HPDE6-E6E7 (cell line): ENCODE data around the gene PITPNB.

Source experiments
- DNase-seq: peaks from one replicate; pipeline ENCODE4 v3.0.0; 2011; ENCODE audit warnings: missing footprints; ENCODE audit errors: extremely low spot score

PITPNB gene

DNA sequence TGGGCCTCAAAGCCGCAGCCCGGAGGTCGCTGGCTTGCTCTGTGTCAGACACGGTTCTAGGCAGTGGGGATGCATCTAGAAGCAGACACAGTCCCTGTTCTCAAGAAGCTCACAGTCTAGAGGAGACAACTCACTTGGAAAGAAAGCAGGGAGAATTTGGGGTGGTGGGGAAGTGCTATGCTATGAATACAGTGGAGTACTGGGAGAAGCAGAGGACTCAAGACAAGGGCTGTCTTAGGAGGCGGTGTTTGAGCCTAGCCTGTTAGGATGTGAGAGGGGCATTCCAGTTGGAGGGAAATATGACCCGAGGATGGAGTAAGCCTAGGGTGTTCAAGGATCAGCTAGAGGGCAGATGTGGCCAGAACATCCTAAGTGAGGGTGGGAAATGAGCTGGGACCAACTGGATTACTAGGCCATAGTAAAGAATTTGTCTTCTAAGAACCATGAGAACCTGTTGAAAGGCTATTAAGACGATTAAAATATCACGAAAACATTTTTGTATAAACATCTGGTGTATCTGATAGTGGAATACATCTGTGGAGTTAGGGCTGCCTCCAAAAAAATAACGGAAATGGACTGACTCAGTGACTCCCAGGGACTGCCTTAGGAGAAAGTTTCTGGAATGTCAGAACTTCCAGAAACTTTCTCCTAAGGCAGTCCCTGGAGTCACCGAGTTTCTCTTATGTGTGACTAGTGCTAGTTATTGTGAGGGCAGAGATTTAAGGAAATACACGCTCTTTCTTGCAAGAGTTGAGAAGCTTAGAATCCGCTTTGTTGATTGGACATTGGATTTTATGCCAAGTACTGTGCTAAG lies 1.1 kb upstream of the PITPNB start:
- DNase-seq: peak; percentile 21

DNA sequence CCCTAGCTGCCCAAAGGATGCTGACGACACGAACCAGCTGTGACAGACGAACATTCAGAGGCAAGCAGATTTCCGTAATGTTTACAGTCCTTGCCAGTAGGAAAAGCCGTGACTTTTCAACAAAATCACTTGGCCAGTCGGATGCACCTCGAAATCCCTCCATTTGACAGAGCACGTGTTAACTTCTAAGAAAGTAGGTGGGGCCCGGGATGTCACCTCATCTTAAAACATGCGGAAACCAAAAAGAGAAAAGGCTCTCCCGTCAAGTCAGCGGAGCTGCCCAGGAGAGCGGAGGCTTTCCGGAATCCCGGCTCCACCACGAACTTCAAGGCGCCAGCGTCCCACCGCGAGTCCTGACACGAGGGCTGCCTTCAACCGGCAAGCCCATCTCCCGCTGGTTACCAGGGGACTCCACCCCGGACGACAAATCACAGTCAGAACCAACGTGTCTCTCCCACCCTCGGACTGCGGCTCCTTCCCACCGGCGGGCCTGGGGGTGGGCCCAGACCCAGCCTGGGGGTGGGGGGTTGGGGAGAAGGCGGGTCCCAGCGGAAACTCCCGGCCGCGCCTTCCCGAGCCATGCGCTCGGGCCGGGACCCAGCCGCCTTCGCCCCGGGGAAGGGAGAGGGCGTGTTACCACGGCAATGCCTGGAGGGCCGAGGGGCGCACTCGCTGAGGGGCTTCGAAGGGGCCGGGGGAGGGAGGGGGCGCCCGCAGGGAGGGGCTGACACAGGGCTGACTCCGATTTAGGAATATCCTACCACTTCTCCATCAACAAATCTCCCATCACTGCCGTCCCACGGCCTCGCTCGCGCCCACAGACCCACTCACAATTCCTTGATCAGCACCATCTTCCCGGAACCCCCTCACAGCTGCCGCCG lies 475 bp downstream of the PITPNB start:
- DNase-seq: peak; percentile 17

DNA sequence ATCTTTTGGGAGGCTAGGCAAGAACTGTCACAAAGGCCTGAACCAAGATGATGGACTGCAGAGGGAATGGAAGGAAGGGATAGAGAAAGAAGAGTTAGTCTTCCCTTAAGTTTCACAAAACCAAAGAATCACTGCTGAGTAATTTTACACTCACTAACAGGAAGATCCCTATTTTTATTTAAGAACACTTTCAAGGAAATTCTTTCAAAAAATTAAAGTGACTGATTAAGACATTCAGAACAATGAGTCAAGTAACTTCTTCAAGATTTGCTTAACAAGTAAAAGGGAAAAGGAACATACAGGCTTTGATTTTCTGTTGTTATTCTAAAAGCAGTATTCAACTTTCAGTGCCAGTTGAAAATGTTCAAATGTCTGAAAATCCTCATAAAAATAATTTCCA lies 3.1 kb downstream of the PITPNB start:
- DNase-seq: no peak

DNA sequence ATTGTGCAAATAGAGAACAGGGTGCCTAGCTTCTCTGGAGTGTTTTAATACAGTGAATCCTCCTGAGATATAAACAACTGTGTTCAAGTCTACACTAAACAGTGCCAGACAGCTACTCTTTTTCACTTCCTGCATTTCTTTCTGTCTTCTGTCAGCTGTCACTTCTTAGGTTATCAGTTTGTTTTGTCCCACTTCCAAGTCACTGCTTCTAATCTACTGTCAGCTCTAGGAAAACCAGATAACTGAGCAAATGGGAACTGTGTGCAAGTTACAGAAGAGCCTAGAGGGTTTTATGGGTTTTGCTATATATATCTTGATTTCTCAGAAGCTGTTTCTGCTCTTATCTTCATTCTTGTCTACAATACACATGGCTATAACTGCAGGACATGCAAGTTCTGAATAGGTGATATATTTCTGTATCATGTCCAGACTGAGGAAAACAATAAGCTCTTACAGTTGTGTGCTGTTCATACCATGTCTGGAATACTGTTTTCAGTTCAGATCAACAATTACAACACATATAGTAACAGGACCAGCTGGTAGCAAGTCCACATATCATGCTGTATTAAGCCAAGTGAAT lies 5.8 kb downstream of the PITPNB start:
- DNase-seq: no peak

DNA sequence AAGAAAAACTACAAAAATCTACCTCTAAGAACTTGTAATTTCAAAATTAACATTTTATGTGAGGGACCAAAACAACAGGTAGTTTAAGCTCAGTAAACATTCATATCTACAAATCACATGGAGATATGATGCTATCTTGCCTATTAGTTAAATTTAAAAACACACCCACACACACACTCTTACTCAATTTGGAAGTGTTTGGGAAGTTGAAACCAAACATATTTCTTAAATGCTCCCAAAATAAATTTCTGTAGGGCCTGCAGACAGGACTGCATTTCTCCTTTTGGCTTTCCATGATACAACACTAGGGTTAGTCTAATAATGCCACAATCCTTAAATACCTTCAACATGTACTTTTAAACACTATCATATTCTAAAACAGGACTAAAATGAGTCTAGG lies 7.0 kb downstream of the PITPNB start:
- DNase-seq: no peak

DNA sequence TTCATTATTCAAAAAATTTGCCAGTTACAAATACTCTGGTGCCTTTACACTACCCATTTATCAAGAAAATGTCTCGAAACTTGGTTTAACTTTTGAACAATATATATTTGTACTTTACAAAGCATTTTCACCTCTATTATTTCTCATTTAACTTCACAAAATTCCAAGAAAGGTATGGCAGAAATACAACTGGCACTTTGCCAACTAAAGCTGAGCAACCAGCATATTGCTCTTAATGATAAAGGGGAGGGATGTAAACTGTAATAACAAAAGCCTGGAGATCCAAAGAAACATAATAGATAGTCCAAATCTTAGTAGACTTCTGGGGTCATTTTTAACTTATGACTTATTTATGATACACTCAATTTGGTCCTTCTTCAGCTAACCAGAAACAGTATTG lies 7.7 kb downstream of the PITPNB start:
- DNase-seq: no peak

DNA sequence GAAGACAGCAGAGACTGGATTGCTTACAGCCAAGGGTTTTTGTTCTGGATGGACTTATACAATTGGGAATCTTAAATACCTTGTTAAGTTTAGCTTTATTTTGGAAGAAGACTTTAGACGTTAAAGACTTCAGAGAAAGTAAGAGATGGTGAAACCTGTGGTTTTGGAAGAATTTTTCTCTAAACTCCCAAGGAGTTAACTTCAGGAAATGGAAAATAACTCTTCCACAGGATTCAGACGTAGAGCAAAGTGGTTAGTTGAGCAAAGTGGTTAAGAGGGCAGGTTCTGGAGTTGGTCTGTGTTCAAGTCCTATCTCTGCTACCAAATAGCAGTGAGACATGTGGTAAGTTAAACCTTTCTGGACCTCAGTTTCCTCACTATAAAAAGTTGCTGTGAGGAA lies 12.8 kb downstream of the PITPNB start:
- no peak for DNase-seq

DNA sequence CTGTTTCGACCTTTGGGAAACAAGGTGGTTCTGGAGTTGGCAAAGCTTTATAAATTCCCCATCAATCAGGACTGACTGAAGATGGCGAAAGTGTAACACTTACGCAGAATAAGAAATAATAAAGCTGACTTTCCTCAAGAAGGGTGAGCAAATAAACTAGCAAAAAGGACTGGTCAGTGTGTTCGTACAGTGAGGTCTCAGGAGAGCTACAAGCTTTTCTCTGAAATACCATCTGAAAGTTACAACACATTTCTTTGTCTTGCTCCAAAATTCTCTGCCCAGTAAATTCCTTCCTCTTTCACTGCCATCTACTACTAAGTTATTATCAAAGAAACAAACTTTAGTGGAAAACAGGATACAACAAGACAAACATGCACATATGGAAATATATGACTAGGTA lies 13.4 kb downstream of the PITPNB start:
- DNase-seq: no peak

DNA sequence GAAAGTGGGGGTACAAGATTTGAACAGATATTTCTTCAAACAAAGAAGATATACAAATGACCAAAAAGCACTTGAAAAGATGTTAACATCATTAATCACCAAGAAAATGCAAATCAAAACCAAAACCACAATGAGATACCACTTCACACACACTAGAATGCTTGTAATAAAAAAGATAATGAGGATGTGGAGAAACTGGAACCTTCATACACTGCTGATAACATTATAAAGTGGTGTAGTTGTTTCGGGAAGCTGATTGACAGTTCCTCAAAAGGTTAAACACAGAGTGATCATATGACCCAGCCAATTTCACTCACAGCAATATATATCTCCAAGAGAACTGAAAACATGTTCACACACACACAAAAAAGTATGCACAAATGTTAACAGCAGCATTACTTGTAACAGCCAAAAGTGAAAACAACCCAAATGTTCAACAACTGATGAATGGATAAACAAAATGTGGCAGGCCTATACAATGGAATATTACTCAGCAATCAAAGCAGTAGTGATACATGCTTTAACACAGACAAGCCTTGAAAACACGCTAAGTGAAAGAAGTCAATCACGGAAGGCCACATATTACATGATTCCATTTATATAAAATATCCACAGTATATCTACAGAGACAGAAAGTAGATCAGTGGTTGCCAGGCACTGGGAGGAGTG lies 15.1 kb downstream of the PITPNB start:
- no peak for DNase-seq

DNA sequence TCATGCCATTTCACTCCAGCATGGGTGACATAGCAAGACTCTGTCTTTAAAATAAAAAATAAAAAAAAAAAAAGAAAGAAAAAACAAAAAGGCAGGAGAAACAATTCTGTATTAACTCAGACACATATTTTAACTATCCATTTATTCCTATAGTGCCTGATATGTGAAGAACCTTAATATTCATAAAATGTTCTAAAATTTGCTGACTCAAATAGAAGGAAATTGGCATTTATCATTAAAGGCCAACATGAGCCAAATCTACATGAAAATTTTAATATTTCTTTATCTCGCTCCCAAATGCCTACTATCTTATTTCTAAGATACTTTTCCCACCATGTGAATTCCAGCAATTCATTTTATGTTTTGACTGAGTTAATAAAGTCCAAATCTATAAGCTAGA lies 18.9 kb downstream of the PITPNB start:
- no peak for DNase-seq

DNA sequence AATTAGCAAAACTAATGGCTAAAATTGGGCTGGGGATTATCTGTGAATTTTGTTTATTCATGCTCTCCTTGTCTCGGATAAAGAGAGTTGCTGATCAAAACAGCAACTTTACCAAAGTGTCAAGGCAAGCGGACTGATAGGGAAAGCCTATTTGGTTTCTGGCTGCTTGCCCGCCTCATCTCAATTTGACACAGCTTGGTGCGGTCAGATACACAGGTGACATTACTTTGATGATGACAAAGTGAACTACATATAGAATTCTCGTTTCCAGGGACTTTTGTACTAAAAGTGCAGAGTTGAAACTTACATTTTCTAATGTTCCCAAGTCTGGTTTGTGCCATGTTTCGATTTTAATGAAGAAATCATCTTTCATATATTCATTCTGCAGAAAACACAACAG lies 22.8 kb downstream of the PITPNB start:
- DNase-seq: no peak

DNA sequence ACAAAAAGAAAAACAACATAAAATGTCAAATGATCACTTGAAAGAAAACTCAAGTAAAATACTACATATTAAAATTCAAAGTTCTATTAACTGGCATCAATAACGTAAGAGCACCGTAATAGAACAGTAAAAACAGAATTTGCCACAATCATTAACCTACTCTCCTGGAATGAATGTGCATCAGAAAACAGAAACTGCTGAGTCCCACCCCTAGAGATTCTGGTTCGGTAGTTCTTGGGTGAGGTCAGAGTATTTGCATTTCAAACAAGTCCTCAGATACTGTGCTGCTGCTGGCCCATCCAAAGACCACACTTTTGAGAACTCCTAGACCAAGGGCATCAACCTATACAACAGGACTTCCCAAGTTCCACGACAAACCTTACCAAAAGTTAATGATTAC lies 23.5 kb downstream of the PITPNB start:
- DNase-seq: no peak

DNA sequence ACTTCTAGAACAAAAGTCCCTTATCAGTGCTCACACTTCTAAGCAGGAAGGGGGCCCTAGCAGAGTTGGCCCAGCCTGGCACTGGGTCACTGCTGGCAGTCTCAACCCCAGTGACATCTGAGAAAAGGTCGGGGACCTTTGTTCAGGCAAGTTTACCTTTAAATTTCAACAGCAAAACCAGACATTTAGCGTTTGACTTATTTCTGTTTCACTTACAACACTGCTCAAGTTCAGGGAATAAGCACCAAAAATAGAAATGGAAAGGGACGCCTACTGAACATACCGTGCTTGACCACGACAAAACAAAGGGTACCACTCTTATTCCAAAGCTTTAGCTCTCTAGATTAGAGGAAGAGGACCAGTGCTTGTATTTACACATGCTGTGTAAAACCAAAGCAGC lies 26.2 kb downstream of the PITPNB start:
- no peak for DNase-seq

DNA sequence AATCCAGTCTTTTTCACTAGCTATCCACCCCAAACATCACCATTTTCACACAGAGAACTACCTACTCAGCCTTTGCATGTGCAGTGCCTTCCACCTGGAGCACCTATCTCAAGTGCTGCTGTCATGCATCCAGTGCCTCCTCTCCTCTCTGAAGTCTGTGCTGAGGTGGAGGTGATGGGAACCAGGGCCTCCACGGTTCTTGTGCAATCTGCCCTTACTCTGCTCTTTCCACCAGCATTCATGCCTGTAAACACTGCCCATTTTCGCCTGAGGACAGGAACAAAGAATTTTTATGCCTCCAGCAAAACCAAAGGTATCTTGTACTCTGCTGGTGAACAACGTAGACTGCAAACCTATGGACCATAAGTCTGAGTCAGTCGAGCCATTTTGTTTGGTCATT lies 27.0 kb downstream of the PITPNB start:
- no peak for DNase-seq

DNA sequence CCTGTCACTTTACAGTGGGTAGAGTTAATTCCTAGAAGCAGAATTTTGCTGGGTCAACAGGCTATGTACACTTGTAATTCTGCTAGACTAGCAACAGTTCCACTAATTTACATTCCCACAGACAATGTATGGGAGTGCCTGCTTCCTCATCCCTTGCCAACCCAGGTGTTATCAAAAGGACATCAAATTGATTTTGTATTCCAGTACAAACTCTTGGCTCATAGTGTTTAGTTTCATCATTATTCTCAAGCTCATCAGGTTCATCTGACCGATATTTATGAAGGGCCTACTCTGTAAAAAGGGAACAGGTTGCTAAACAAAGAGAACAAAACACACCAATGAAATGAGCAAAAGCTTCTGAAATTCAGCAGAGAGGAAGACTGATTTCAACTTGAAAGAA lies 30.7 kb downstream of the PITPNB start:
- DNase-seq: no peak

DNA sequence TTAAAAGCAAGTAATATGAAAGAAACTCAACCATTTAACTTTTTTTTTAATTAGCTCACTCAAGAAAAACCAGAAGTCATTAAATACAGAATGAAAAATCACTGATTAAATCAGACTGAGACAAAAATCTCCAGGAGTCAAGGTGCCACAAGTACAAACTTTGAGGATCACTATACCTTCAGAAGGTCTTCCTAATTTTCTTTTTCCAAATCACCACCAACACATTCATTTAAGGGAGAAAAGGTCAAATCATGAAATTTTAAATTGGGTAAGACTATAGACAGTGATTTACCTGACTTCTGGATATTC lies 32.3 kb downstream of the PITPNB start:
- DNase-seq: no peak

DNA sequence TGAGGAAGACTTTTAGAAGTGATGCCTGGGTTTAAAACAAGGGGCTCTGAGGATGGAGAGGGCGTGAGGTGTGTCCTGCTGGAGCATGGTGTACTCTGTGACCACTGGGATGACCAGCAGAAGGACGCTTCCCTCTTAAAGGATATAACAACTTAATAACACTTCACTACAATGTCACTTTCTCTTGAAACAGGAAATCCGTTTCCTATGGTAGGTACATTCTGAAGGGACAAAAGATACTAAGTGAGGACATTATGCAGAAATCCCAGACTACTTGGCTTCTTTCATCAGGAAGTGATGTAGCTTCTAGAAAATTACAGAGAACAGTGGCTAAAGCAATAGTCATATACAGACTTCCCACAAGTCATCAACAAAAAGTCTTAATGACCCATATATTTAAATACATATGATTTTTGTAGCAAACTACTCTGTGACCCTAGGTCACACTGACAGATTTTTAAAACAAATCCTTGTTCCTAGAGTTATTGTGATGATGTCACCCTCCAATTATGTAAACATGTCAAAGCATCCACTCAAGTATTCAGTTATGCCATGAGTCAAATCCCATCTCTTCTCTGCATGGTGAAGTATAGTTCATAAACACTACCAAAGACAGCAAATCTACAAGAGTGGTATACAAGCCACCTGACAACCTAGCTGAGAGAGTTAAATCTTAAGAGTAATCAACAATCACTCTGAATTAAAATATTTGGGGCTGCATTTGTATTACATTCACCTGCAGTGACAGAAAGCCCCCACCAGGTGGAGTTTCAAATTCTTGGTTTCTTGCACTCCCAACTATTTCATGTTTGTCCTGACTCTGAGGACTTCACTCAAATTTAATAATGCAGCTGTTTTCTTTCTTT lies 32.8 kb downstream of the PITPNB start:
- peak; percentile 37 for DNase-seq

DNA sequence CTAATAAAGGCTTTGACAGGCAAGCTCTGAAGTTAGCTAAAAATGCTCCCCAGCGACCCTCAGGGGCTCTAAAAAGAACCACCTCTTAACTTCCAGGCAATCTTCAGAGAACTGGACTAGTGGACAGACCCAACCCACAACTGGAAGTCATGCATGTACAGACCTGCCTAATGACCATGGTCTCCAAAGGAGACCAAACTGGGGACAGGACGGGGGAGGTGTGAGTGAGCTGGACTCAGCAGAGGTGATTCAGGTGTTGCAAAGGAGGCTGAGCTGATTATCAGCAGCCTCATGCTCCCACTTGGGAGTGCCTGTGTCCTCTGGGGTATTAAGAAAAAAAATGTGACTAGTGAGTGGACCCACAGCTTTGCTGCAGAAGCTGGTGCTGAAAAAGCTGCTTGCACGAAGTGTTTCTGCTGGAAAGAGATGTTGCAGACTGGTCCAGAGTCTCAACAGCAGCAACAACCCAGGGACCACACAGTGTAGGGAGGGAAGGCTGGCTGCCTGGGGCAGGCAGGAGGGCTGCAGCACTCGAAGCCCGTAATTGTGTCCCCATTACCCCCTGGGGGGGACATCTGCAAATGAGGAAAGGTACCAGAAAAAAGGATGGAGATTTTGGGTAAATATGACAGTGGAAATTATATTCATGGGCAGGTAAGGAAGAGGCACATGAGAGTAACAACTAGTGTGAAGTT lies 35.3 kb downstream of the PITPNB start:
- no peak for DNase-seq

DNA sequence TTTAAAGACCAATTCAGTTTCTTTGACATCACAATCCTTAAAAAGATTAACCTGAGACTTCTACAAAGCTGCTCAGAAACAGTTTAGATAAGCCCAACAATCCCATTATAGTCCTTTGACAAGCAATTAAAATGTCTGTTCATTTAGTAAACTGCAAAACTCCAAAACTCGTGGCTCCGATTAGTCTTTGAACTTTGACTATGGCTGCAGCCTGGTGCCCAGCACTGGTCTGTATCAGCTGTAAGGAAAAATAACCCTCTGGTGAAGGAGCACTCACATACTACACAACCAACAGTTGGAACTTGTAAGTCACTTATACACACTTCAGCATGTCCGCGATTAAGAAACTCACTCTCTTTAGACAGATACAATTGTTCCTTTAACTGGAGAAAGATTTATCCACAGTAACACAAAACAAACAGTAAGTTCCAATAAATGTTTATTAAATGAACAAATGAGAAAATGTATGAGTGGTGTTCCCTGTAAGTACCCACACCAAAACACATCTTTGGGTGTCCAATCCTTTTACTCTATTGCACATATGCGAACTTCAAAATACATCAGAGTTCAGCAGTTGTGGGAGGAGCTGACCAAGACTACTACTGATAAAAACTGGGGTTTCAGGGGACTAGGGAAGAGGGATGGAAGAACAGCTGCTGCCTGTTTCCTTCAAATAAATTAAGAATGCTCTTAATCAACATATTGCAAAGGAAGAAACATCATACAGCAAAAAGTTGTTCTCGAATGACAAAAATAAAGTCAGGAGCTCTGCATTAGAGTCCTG lies 36.4 kb downstream of the PITPNB start:
- DNase-seq: no peak

DNA sequence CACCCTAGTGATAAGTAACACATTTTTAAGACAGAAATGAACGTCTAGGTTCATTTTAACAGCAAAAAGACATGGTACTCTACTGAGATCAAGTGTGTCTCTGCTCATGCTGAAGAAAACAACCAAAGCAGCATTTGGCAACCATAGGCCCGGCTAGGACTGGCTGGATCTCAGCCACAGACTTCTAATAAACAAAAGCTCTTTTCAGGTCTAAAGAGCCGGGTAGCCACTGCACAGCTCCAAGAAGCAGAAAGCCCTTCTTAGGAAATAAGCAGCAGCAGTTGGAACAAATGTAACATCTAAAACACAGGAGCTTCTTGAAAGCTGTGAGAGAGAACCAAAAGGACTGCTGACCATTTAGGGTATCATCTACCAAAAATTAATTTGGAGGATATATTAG lies 37.6 kb downstream of the PITPNB start:
- no peak for DNase-seq
